Measurements from ENCODE around the gene RGS9.
"Not testable (repeated sequence)": the region's sequence is repeated elsewhere in the genome, so short reads cannot be mapped to it uniquely, and the experiment has no call there.

Gene RGS9

GRCh38 chr17:65108152-65108551 lies 29.0 kb upstream of the RGS9 start:
- no peak for DNase-seq (ENCODE audit: extremely low spot score)
- ChIA-PET POLR2A (no interaction called here), CTCF (no interaction called here)
- TF ChIP-seq ELF4 (IDR thresholded peaks at IDR 0.05) (no peak), LEF1 (IDR thresholded peaks at IDR 0.05; ENCODE audit: borderline replicate concordance) (no peak), L3MBTL2 (conservative IDR thresholded peaks at IDR 0.05) (no peak)

DNA sequence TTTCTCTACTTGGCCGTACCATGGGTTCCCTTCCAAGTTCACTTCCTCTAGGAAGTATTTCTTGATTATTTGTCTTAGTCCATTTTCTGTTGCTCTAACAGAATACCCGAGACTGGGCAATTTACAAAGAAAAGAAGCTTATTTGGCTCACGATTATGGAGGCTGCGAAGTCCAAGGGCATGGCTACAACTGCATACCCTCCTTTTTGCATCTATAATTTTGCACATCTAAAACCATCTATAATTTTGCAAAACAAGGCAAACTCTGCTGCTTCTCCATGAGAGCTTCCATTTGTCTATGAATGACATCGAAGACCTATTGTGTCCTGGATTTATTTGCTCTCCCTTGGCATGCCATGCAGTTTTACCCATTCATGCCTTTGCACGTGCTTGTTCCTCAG lies 27.6 kb upstream of the RGS9 start:
- no peak for DNase-seq (ENCODE audit: extremely low spot score)
- TF ChIP-seq, protein P1, sequence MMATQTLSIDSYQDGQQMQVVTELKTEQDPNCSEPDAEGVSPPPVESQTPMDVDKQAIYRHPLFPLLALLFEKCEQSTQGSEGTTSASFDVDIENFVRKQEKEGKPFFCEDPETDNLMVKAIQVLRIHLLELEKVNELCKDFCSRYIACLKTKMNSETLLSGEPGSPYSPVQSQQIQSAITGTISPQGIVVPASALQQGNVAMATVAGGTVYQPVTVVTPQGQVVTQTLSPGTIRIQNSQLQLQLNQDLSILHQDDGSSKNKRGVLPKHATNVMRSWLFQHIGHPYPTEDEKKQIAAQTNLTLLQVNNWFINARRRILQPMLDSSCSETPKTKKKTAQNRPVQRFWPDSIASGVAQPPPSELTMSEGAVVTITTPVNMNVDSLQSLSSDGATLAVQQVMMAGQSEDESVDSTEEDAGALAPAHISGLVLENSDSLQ (IDR thresholded peaks at IDR 0.05) = no peak
- no peak for TF ChIP-seq TARDBP (IDR thresholded peaks at IDR 0.05)
- no peak for TF ChIP-seq ELF4 (IDR thresholded peaks at IDR 0.05)
- TF ChIP-seq FOXK2 (IDR thresholded peaks at IDR 0.05) = no peak
- no peak for TF ChIP-seq SP1 (IDR thresholded peaks at IDR 0.05)
- TF ChIP-seq ZNF384 (IDR thresholded peaks at IDR 0.05) = no peak
- no peak for TF ChIP-seq LEF1 (IDR thresholded peaks at IDR 0.05; ENCODE audit: borderline replicate concordance)
- TF ChIP-seq FOXA1 (IDR thresholded peaks at IDR 0.05) = no peak
- no peak for TF ChIP-seq HDGF (IDR thresholded peaks at IDR 0.05; ENCODE audit: borderline replicate concordance)
- TF ChIP-seq SUZ12 (IDR thresholded peaks at IDR 0.05) = no peak
- TF ChIP-seq BHLHE40 (IDR thresholded peaks at IDR 0.05; ENCODE audit: borderline replicate concordance) = no peak
- no peak for TF ChIP-seq FOXM1 (IDR thresholded peaks at IDR 0.05; ENCODE audit: borderline replicate concordance)
- no peak for TF ChIP-seq ARNT (IDR thresholded peaks at IDR 0.05)
- no peak for TF ChIP-seq L3MBTL2 (conservative IDR thresholded peaks at IDR 0.05)
- no peak for TF ChIP-seq CTBP1 (IDR thresholded peaks at IDR 0.05; ENCODE audit: borderline replicate concordance)
- ChIA-PET CTCF (no interaction called here), POLR2A (interaction anchor here (1.0 to 1.2 kb wide), 2 partner anchors 11 to 13 kb away, joined by 3 read pairs; no protein-coding TSS in a partner anchor)

- TF ChIP-seq TARDBP (IDR thresholded peaks at IDR 0.05) (no peak), CTBP1 (IDR thresholded peaks at IDR 0.05; ENCODE audit: borderline replicate concordance) (no peak), FOXA1 (IDR thresholded peaks at IDR 0.05) (no peak), HDGF (IDR thresholded peaks at IDR 0.05; ENCODE audit: borderline replicate concordance) (no peak), SUZ12 (IDR thresholded peaks at IDR 0.05) (no peak), ELF4 (IDR thresholded peaks at IDR 0.05) (no peak), FOXK2 (IDR thresholded peaks at IDR 0.05) (no peak), FOXM1 (IDR thresholded peaks at IDR 0.05; ENCODE audit: borderline replicate concordance) (no peak), ZNF384 (IDR thresholded peaks at IDR 0.05) (no peak), LEF1 (IDR thresholded peaks at IDR 0.05; ENCODE audit: borderline replicate concordance) (no peak), SP1 (IDR thresholded peaks at IDR 0.05) (no peak), NFRKB (IDR thresholded peaks at IDR 0.05) (no peak), BHLHE40 (IDR thresholded peaks at IDR 0.05; ENCODE audit: borderline replicate concordance) (no peak), L3MBTL2 (conservative IDR thresholded peaks at IDR 0.05) (no peak), ARNT (IDR thresholded peaks at IDR 0.05) (no peak)
- TF ChIP-seq, protein P1 (IDR thresholded peaks at IDR 0.05) = no peak
- DNase-seq (ENCODE audit: extremely low spot score) = no peak
- ChIA-PET POLR2A (interaction anchor here (1.0 to 1.2 kb wide), 2 partner anchors 11 to 13 kb away, joined by 3 read pairs; no protein-coding TSS in a partner anchor), CTCF (no interaction called here)
These were observed 27.0 kb upstream of the RGS9 start for GRCh38 chr17:65109990-65110680.

DNA sequence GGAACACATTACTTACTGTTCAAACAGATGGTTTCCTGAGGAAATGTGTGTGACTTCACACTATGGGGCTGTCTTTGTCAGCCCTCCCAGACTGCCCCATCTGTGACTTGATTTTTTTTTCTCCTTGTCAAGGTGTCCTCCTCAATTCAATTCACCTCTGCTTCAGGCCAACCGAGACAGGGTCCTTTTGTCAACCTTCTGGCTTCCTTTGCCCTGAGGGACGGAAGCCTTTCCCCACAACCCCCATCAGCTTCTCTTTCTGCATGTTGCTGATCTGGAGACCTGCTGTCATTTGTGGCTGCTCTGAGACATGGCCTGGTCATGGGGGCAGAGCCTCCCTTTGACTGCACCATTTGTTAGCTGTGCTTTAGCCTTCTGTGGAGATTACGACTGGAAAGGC lies 21.3 kb upstream of the RGS9 start:
- DNase-seq (ENCODE audit: extremely low spot score) = no peak
- CTCF ChIA-PET = interaction anchor here (0.6 kb wide), 1 partner anchor 74 kb away, joined by 3 read pairs; no protein-coding TSS in a partner anchor
- POLR2A ChIA-PET = interaction anchor here (1.7 kb wide), 1 partner anchor 15 kb away, joined by 6 read pairs; no protein-coding TSS in a partner anchor
- no peak for TF ChIP-seq ELF4 (IDR thresholded peaks at IDR 0.05)
- TF ChIP-seq ARNT (IDR thresholded peaks at IDR 0.05) = no peak

DNA sequence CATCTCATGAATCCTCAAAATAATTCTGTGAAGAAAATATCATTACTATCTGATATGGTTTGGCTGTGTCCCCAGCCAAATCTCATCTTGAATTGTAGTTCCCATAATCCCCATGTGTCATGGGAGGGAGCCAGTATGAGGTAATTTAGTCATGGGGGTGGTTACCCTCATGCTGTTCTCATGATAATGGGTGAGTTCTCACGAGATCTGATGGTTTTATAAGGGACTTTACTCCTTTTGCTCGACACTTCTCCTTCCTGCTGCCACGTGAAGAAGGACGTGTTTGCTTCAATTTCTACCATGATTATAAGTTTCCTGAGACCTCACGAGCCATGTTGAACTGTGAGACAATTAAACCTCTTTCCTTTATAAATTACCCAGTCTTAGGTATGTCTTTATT lies 20.7 kb upstream of the RGS9 start:
- ChIA-PET POLR2A (interaction anchor here (1.7 kb wide), 1 partner anchor 16 kb away, joined by 6 read pairs; no protein-coding TSS in a partner anchor), CTCF (interaction anchor here (0.6 kb wide), 1 partner anchor 75 kb away, joined by 3 read pairs; no protein-coding TSS in a partner anchor)
- DNase-seq (ENCODE audit: extremely low spot score) = not testable (repeated sequence)

DNA sequence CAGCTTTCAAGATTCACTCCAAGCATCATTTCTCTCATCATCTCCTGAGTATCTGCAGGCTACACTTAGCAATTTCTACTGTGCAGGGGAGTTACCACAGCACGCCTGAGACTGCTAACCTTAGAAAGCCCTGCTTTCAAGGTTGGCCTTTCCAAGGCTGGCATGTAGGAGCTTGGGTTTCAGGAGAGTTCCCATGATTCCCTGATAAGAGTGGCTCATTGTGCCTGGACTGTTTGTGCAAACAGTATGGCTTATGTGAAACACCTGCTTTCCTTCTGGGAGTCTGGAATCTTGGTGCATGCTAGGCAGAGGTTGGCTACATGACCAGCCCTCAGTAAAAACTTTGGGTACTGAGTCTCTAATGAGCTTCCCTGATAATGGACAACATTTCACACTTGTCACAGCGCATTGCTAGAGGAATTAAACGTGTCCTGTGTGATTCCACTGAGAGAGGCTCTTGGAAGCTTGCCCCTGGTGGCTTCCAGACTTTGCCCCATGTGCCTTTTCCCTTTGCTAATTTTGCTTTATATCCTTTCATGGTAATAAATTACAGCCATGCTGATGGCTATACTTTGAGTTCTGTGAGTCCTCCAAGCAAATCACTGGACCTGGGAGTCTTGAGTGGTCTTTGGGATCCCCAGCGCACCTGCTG lies 19.7 kb upstream of the RGS9 start:
- CTCF ChIA-PET = no interaction called here
- no peak for DNase-seq (ENCODE audit: extremely low spot score)
- POLR2A ChIA-PET = interaction anchor here (1.7 kb wide), 1 partner anchor 17 kb away, joined by 6 read pairs; no protein-coding TSS in a partner anchor
- TF ChIP-seq HDGF (IDR thresholded peaks at IDR 0.05; ENCODE audit: borderline replicate concordance) (no peak), ELF4 (IDR thresholded peaks at IDR 0.05) (no peak), L3MBTL2 (conservative IDR thresholded peaks at IDR 0.05) (no peak), ZNF384 (IDR thresholded peaks at IDR 0.05) (no peak), CTBP1 (IDR thresholded peaks at IDR 0.05; ENCODE audit: borderline replicate concordance) (no peak), FOXM1 (IDR thresholded peaks at IDR 0.05; ENCODE audit: borderline replicate concordance) (no peak), LEF1 (IDR thresholded peaks at IDR 0.05; ENCODE audit: borderline replicate concordance) (no peak), FOXA1 (IDR thresholded peaks at IDR 0.05) (no peak), NFRKB (IDR thresholded peaks at IDR 0.05) (no peak), BHLHE40 (IDR thresholded peaks at IDR 0.05; ENCODE audit: borderline replicate concordance) (no peak), SP1 (IDR thresholded peaks at IDR 0.05) (no peak), SUZ12 (IDR thresholded peaks at IDR 0.05) (no peak), ARNT (IDR thresholded peaks at IDR 0.05) (no peak), TARDBP (IDR thresholded peaks at IDR 0.05) (no peak), FOXK2 (IDR thresholded peaks at IDR 0.05) (no peak)
- TF ChIP-seq, protein P1 (IDR thresholded peaks at IDR 0.05) = no peak

Data from HEK293T (cell line).